Adipocyte (in vitro differentiated cells): ENCODE measurements around the gene ZNF17.

Experiments
- DNase-seq: peaks from one replicate; pipeline ENCODE4 v3.0.0-alpha.2; 2015; ENCODE audit warnings: low read depth
- H3K27me3 ChIP-seq: replicated peaks from 2 replicates; pipeline ENCODE4 v1.7.0; 2013; ENCODE audit warnings: mild to moderate bottlenecking, low read length, moderate library complexity; ENCODE audit not compliant: control insufficient read depth, insufficient read depth
- H3K36me3 ChIP-seq: 2 replicates; pipeline ENCODE4 v1.7.0; 2013; ENCODE audit warnings: low read length, mild to moderate bottlenecking, moderate library complexity; ENCODE audit not compliant: control insufficient read depth, insufficient read depth, severe bottlenecking
- H3K4me1 ChIP-seq: 2 replicates; pipeline ENCODE4 v1.7.0; 2013; ENCODE audit warnings: mild to moderate bottlenecking, low read length, moderate library complexity; ENCODE audit not compliant: control insufficient read depth, insufficient read depth
- H3K4me3 ChIP-seq: 2 replicates; pipeline ENCODE4 v1.7.0; 2013; ENCODE audit warnings: mild to moderate bottlenecking, low read length, moderate library complexity
- H3K9ac ChIP-seq: 2 replicates; pipeline ENCODE4 v1.7.0; 2013; ENCODE audit warnings: mild to moderate bottlenecking, low read length, moderate library complexity
- H3K9me3 ChIP-seq: 2 replicates; pipeline ENCODE4 v1.7.0; 2013; ENCODE audit warnings: mild to moderate bottlenecking, low read length, moderate library complexity; ENCODE audit not compliant: control insufficient read depth

ZNF17 gene

GRCh38 chr19:57435062-57435978 lies 24.4 kb downstream of the ZNF17 start, which contains the start of gene ZNF749:
Gene ZNF749 (plus strand): TSS chr19:57435325. CDS start chr19:57435579, 254 bp downstream.
- Histone ChIP-seq H3K9ac (peak within 1 kb of the TSS; percentile 88), H3K9me3 (no peaks in the 10 kb centered on the region), H3K4me1 (peaks cover 16% of the 10 kb centered on the region), H3K4me3 (peak within 1 kb of the TSS; percentile 95), H3K36me3 (peaks cover 6% of the 10 kb centered on the region), H3K27me3 (no peaks in the 10 kb centered on the region)
- peak; percentile 99 for DNase-seq

GRCh38 chr19:57436417-57436816 lies 25.5 kb downstream of the ZNF17 start:
- Histone ChIP-seq H3K36me3 (peaks cover 6% of the 10 kb centered on the region), H3K4me1 (peaks cover 16% of the 10 kb centered on the region), H3K27me3 (no peaks in the 10 kb centered on the region)

GRCh38 chr19:57437931-57438330 lies 27.0 kb downstream of the ZNF17 start:
- peaks cover 16% of the 10 kb centered on the region for H3K4me1 ChIP-seq
- no peak overlapping the region for H3K4me3 ChIP-seq
- H3K9ac ChIP-seq = no peak overlapping the region
- peaks cover 9% of the 10 kb centered on the region for H3K36me3 ChIP-seq
- no peaks in the 10 kb centered on the region for H3K27me3 ChIP-seq
- DNase-seq = no peak
- H3K9me3 ChIP-seq = peaks cover 3% of the 10 kb centered on the region

More at GRCh38 chr19:57436417-57436816, 25.5 kb downstream of the ZNF17 start:
- Histone ChIP-seq H3K9me3 (no peaks in the 10 kb centered on the region), H3K4me3 (peak overlapping the region; percentile 95), H3K9ac (no peak overlapping the region)
- no peak for DNase-seq

GRCh38 chr19:57438925-57439324 lies 28.0 kb downstream of the ZNF17 start:
- H3K4me1 ChIP-seq = peaks cover 16% of the 10 kb centered on the region
- peaks cover 18% of the 10 kb centered on the region for H3K36me3 ChIP-seq
- H3K9ac ChIP-seq = no peak overlapping the region
- no peak for DNase-seq
- H3K27me3 ChIP-seq = no peaks in the 10 kb centered on the region
- no peak overlapping the region for H3K4me3 ChIP-seq
- peaks cover 12% of the 10 kb centered on the region for H3K9me3 ChIP-seq

GRCh38 chr19:57441979-57442752 lies 31.2 kb downstream of the ZNF17 start:
- peaks cover 30% of the 10 kb centered on the region for H3K9me3 ChIP-seq

GRCh38 chr19:57443121-57443696 lies 32.2 kb downstream of the ZNF17 start:
- no peaks in the 10 kb centered on the region for H3K27me3 ChIP-seq
- H3K36me3 ChIP-seq = peaks cover 33% of the 10 kb centered on the region
- no peak overlapping the region for H3K4me3 ChIP-seq
- no peaks in the 10 kb centered on the region for H3K4me1 ChIP-seq
- peaks cover 30% of the 10 kb centered on the region for H3K9me3 ChIP-seq
- DNase-seq = no peak
- no peak overlapping the region for H3K9ac ChIP-seq

More at GRCh38 chr19:57441979-57442752, 31.2 kb downstream of the ZNF17 start:
- Histone ChIP-seq H3K36me3 (peaks cover 35% of the 10 kb centered on the region), H3K9ac (no peak overlapping the region), H3K4me3 (no peak overlapping the region), H3K27me3 (no peaks in the 10 kb centered on the region), H3K4me1 (no peaks in the 10 kb centered on the region)
- DNase-seq = no peak

- DNase-seq = no peak
- Histone ChIP-seq H3K4me1 (no peaks in the 10 kb centered on the region), H3K9me3 (peaks cover 16% of the 10 kb centered on the region), H3K9ac (no peak overlapping the region), H3K36me3 (peaks cover 14% of the 10 kb centered on the region), H3K4me3 (no peak overlapping the region), H3K27me3 (no peaks in the 10 kb centered on the region)
These were observed 41.3 kb downstream of the ZNF17 start for GRCh38 chr19:57452307-57452706.

- Histone ChIP-seq H3K9ac (no peak overlapping the region), H3K36me3 (peaks cover 31% of the 10 kb centered on the region), H3K4me3 (peak overlapping the region; percentile 20), H3K9me3 (peaks cover 71% of the 10 kb centered on the region), H3K27me3 (no peaks in the 10 kb centered on the region), H3K4me1 (no peaks in the 10 kb centered on the region)
- no peak for DNase-seq
These were observed 54.9 kb downstream of the ZNF17 start for GRCh38 chr19:57465680-57466381.

- DNase-seq = no peak
- Histone ChIP-seq H3K9ac (no peak overlapping the region), H3K36me3 (peaks cover 37% of the 10 kb centered on the region), H3K4me3 (peak overlapping the region; percentile 11), H3K27me3 (no peaks in the 10 kb centered on the region), H3K4me1 (no peaks in the 10 kb centered on the region), H3K9me3 (peaks cover 77% of the 10 kb centered on the region)
These were observed 55.5 kb downstream of the ZNF17 start for GRCh38 chr19:57466489-57466888.
